ENCODE results near the gene NOXA1. TPM values are rescaled to one million over a fixed set of nuclear protein-coding genes. Genes with fewer than 3 reads are reported as not detected.

Gene NOXA1
- total and polyA plus RNA-seq, 7 donors = 0.43 to 5.1 (median 1.0) TPM

DNA sequence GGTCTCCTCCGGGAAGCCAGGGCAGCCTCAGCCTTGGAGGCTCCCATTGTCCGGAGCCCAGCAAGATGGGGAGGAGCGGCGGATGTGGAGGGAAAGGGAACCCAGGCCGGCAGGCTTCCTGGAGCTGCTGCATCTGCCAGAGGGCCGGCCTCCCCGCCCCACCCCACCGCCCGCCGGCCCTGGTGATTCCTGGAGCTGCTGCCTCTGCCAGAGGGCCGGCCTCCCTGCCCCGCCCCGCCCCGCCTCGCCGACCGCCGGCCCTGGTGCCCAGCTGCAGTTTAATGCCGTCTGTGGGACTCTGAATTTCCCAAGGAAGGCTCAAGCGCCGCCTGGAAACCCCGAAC, 31.8 kb upstream of the NOXA1 start:
- Histone ChIP-seq H3K36me3 (ENCODE audit: insufficient read depth in 1 of 2, low read depth in 1 of 2) (no peaks in the 10 kb centered on the region), H3K27ac (peak overlapping the region; percentile 38)
- intact Hi-C loops (cut with DNase I) = no loop called here

DNA sequence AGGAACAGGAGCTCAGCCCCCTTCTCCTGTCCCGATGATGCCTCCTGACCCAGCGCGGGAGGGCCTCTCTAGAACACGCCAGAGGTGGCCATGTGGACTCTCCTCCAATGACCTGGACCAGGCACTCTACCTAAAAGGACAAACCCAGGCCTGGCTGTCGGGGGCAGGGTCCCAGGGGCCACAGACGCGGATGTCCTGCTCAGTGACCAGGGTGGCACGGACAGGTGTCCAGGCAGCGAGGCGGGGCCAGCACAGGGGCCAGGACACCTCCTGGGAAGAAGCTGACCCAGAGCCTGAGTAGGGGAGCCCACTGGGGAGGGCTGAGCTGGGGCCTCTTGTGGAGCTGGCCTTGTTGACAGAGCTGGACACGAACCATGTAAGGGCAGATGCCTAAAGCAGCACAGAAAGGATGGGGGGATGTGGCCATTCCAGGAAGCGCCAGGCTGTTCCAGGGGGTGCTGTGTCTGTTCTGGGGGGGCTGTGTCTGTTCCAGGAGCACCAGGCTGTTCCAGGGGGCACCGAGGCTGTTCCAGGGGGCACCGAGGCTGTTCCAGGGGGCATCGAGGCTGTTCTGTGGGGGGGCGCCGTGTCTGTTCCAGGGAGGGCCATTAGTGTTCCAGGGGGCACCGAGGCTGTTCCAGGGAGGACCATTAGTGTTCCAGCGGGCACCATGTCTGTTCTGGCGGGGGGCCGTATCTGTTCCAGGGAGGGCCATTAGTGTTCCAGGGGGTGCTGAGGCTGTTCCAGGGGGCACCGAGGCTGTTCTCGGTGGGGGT, 30.8 kb upstream of the NOXA1 start:
- Histone ChIP-seq H3K36me3 (ENCODE audit: insufficient read depth in 1 of 2, low read depth in 1 of 2) (no peaks in the 10 kb centered on the region), H3K27ac (no peak overlapping the region), H3K4me3 (no peak overlapping the region), H3K4me1 (peaks cover 7% of the 10 kb centered on the region), H3K9me3 (no peaks in the 10 kb centered on the region), H3K27me3 (ENCODE audit: insufficient read depth in 3 of 3, low read length in 2 of 3) (no peaks in the 10 kb centered on the region)
- 95 to 97% (median 95%) methylated on average over 22 to 23 of the region's 23 CpGs for WGBS, 3 donors
- intact Hi-C loops (cut with DNase I) = no loop called here
- no peak for DNase-seq
- no peak for ATAC-seq
- TF ChIP-seq, protein P1, sequence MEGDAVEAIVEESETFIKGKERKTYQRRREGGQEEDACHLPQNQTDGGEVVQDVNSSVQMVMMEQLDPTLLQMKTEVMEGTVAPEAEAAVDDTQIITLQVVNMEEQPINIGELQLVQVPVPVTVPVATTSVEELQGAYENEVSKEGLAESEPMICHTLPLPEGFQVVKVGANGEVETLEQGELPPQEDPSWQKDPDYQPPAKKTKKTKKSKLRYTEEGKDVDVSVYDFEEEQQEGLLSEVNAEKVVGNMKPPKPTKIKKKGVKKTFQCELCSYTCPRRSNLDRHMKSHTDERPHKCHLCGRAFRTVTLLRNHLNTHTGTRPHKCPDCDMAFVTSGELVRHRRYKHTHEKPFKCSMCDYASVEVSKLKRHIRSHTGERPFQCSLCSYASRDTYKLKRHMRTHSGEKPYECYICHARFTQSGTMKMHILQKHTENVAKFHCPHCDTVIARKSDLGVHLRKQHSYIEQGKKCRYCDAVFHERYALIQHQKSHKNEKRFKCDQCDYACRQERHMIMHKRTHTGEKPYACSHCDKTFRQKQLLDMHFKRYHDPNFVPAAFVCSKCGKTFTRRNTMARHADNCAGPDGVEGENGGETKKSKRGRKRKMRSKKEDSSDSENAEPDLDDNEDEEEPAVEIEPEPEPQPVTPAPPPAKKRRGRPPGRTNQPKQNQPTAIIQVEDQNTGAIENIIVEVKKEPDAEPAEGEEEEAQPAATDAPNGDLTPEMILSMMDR (IDR thresholded peaks at IDR 0.05) = no peak

More for the DNA sequence above, 31.8 kb upstream of the NOXA1 start:
- WGBS, 3 donors = 58 to 64% (median 61%) methylated on average over 21 to 22 of the region's 22 CpGs
- no peak for DNase-seq
- no peak overlapping the region for H3K4me3 ChIP-seq
- TF ChIP-seq, protein P1 (IDR thresholded peaks at IDR 0.05) = no peak
- peaks cover 7% of the 10 kb centered on the region for H3K4me1 ChIP-seq
- ATAC-seq = peak in 3 of 4 donors; percentile 20 to 49 (median 26)
- no peaks in the 10 kb centered on the region for H3K27me3 ChIP-seq (ENCODE audit: insufficient read depth in 3 of 3, low read length in 2 of 3)
- H3K9me3 ChIP-seq = no peaks in the 10 kb centered on the region

DNA sequence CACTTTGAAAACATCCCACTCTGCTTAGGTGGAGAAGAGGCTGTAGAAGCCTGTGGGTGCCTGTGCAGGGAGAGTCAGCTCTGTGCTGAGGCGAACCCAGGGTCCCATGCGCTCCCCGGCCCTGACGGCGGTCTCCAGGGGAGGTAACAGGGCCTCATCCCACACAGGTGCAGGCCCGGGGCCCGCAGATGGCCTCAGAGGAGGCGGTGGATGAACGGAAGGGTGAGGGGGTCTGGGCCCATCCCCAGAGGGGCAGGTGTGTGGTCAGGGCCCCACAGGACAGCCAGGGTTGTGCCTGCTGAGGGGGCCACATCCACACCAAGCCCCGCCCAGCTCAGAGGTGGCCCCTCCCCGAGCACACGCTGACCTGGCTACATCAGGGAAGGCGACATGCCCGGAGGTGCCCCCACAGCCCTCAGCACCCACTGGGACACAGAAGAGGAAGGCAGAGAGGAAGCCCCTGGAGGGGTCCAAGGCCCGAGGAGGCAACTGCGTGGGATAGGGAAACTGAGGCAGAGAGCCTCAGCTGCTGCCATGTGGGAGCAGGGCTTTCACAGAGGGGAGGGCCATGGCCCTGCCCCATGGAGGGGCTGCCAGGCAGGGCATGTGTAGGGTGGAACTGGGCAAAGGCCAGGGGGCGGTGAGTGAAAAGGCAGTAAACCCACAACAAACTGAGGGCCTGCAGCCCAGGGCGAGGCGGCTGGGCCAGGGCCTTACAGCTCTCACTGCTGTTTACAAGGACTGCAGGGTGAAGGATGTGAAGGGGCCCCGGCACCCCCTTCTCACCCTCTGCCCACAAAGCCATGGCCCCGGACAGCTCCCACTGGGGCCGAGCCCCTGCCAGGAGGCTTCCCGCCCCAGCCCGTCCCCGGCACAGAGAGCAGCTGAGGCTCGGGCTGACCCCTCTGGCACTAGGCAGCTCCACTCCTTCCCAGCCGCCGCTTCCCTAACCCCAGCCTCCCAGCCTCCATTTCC, 29.7 kb upstream of the NOXA1 start:
- H3K27me3 ChIP-seq (ENCODE audit: insufficient read depth in 3 of 3, low read length in 2 of 3) = no peaks in the 10 kb centered on the region
- H3K4me1 ChIP-seq = peaks cover 7% of the 10 kb centered on the region
- no peaks in the 10 kb centered on the region for H3K36me3 ChIP-seq (ENCODE audit: insufficient read depth in 1 of 2, low read depth in 1 of 2)
- 92 to 97% (median 96%) methylated on average over 27 to 28 of the region's 28 CpGs for WGBS, 3 donors
- no peaks in the 10 kb centered on the region for H3K9me3 ChIP-seq
- TF ChIP-seq, protein P1 (IDR thresholded peaks at IDR 0.05) = no peak
- DNase-seq (no peak), ATAC-seq (no peak)
- intact Hi-C loops (cut with DNase I) = no loop called here
- no peak overlapping the region for H3K27ac ChIP-seq
- no peak overlapping the region for H3K4me3 ChIP-seq

DNA sequence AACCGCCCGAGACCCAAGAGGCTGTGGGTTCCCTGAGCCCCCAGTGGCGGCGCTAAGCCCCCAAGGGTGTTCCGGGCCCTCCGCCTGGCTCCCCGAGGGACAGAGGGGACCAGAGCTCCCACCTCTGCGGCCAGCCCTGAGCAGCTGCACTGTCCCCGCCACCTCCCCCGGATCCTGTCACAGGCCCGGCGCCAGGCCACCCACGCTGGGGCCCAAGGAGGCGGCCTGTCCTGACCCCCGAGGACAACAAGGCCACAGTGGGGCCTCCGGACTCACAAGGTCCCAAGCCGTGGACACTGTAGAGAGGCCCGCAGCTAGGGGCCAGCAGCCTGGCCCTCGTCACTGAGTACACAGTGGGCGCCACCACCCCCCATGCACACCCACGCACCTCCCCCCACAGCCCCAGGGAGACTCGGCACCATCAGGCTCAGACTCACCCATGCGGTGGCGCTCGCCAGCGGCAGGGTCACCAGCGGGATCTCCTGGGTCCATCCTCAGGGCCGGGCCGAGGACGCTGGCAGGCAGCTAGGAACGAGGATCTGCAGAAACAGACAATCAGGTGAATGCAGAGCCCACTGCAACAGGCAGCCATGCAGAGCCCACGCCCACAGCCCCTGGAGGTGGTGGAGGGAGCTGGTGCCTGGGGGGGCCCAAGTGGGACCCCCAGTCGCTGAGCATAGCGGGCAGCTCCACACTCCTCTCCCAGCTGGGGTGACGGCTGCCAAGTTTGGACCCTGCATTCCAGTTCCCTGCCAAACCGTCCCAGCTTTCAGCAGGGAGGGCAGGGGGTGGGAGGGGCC, 28.1 kb upstream of the NOXA1 start:
- intact Hi-C loops (cut with DNase I) = no loop called here
- TF ChIP-seq, protein P1 (IDR thresholded peaks at IDR 0.05) = no peak

More for the DNA sequence above, 28.1 kb upstream of the NOXA1 start:
- ATAC-seq (no peak), DNase-seq (no peak)
- 80 to 85% (median 82%) methylated on average over 31 to 36 of the region's 36 CpGs for WGBS, 3 donors
- H3K27me3 ChIP-seq (ENCODE audit: insufficient read depth in 3 of 3, low read length in 2 of 3) = no peaks in the 10 kb centered on the region
- H3K4me3 ChIP-seq = no peak overlapping the region
- no peaks in the 10 kb centered on the region for H3K36me3 ChIP-seq (ENCODE audit: insufficient read depth in 1 of 2, low read depth in 1 of 2)
- no peaks in the 10 kb centered on the region for H3K9me3 ChIP-seq
- H3K4me1 ChIP-seq = peaks cover 7% of the 10 kb centered on the region
- no peak overlapping the region for H3K27ac ChIP-seq
